ENCODE data around the gene NRP2.

The NRP2 gene

GRCh38 chr2:205807229-205807628 is 124.9 kb downstream of the NRP2 start:
- H3K4me3 ChIP-seq (ENCODE audit: low read depth, low read length) = no peak overlapping the region
- TF ChIP-seq CTCF (IDR thresholded peaks at IDR 0.05; ENCODE audit: low read depth, low read length, missing control alignments) = no peak
- DNase-seq (ENCODE audit: low read depth) = no peak

- DNase-seq (ENCODE audit: low read depth) = no peak
- no peak for TF ChIP-seq CTCF (IDR thresholded peaks at IDR 0.05; ENCODE audit: low read depth, low read length, missing control alignments)
- no peak overlapping the region for H3K4me3 ChIP-seq (ENCODE audit: low read depth, low read length)
These were observed 125.5 kb downstream of the NRP2 start for GRCh38 chr2:205807758-205808157.

- H3K4me3 ChIP-seq (ENCODE audit: low read depth, low read length) = no peak overlapping the region
- no peak for DNase-seq (ENCODE audit: low read depth)
- no peak for TF ChIP-seq CTCF (IDR thresholded peaks at IDR 0.05; ENCODE audit: low read depth, low read length, missing control alignments)
These were observed 126.3 kb downstream of the NRP2 start for GRCh38 chr2:205808486-205809121.

- H3K4me3 ChIP-seq (ENCODE audit: low read depth, low read length) = no peak overlapping the region
- no peak for DNase-seq (ENCODE audit: low read depth)
- no peak for TF ChIP-seq CTCF (IDR thresholded peaks at IDR 0.05; ENCODE audit: low read depth, low read length, missing control alignments)
These were observed 129.1 kb downstream of the NRP2 start for GRCh38 chr2:205811387-205811786.

- no peak for TF ChIP-seq CTCF (IDR thresholded peaks at IDR 0.05; ENCODE audit: low read depth, low read length, missing control alignments)
- no peak overlapping the region for H3K4me3 ChIP-seq (ENCODE audit: low read depth, low read length)
- DNase-seq (ENCODE audit: low read depth) = no peak
These were observed 131.7 kb downstream of the NRP2 start for GRCh38 chr2:205814039-205814364.

GRCh38 chr2:205815673-205816072 is 133.4 kb downstream of the NRP2 start:
- no peak for TF ChIP-seq CTCF (IDR thresholded peaks at IDR 0.05; ENCODE audit: low read depth, low read length, missing control alignments)
- DNase-seq (ENCODE audit: low read depth) = no peak
- no peak overlapping the region for H3K4me3 ChIP-seq (ENCODE audit: low read depth, low read length)

- TF ChIP-seq CTCF (IDR thresholded peaks at IDR 0.05; ENCODE audit: low read depth, low read length, missing control alignments) = no peak
- DNase-seq (ENCODE audit: low read depth) = no peak
- no peak overlapping the region for H3K4me3 ChIP-seq (ENCODE audit: low read depth, low read length)
These were observed 134.0 kb downstream of the NRP2 start for GRCh38 chr2:205816268-205816667.

Data from GM12864 (cell line).